Mesenchymal stem cell (in vitro differentiated cells and primary cell): ENCODE measurements around the gene ZSCAN25. TPM values are rescaled to one million over a fixed set of nuclear protein-coding genes. Genes with fewer than 3 reads are reported as not detected.
"Not testable (repeated sequence)": the region's sequence is repeated elsewhere in the genome, so short reads cannot be mapped to it uniquely, and the experiment has no call there.

Source experiments
- DNase-seq: peaks from one replicate; pipeline ENCODE4 v3.0.0-alpha.2; 2013
- H2AFZ ChIP-seq: one replicate; pipeline ENCODE4 v1.6.1; 2013; ENCODE audit warnings: low read depth, mild to moderate bottlenecking, control low read depth, inconsistent platforms, low read length, moderate library complexity
- H2AK5ac ChIP-seq: 2 replicates; pipeline ENCODE4 v1.6.1; 2013; ENCODE audit warnings: low read length, moderate library complexity, mild to moderate bottlenecking, inconsistent platforms; ENCODE audit not compliant: severe bottlenecking
- H2BK120ac ChIP-seq: one replicate; pipeline ENCODE4 v1.6.1; 2013; ENCODE audit warnings: low read depth, mild to moderate bottlenecking, inconsistent platforms, low read length, moderate library complexity
- H2BK12ac ChIP-seq, 2 experiments: one replicate each; pipeline ENCODE4 v1.6.1; 2013; ENCODE audit warnings: inconsistent platforms in 2 of 2, low read length in 2 of 2, mild to moderate bottlenecking in 2 of 2, moderate library complexity in 2 of 2, control low read depth in 1 of 2
- H2BK15ac ChIP-seq: one replicate; pipeline ENCODE4 v1.6.1; 2013; ENCODE audit warnings: mild to moderate bottlenecking, low read depth, inconsistent platforms; ENCODE audit not compliant: poor library complexity, severe bottlenecking
- H2BK5ac ChIP-seq: 2 replicates; pipeline ENCODE4 v1.6.1; 2013; ENCODE audit warnings: low read depth, mild to moderate bottlenecking, low read length, control low read depth, inconsistent platforms; ENCODE audit not compliant: poor library complexity, severe bottlenecking
- H3K14ac ChIP-seq, 2 experiments: one replicate each; pipeline ENCODE4 v1.6.1; 2013; ENCODE audit warnings: inconsistent platforms in 2 of 2, low read length in 2 of 2, control low read depth in 1 of 2, mild to moderate bottlenecking in 1 of 2, moderate library complexity in 1 of 2
- H3K18ac ChIP-seq, 2 experiments: one replicate each; pipeline ENCODE4 v1.6.1; 2013; ENCODE audit warnings: inconsistent platforms in 2 of 2, low read length in 2 of 2, control low read depth in 1 of 2, low read depth in 1 of 2, mild to moderate bottlenecking in 1 of 2
- H3K23ac ChIP-seq, 2 experiments: one replicate each; pipeline ENCODE4 v1.6.1; 2013; ENCODE audit warnings: inconsistent platforms in 2 of 2, low read length in 2 of 2, mild to moderate bottlenecking in 2 of 2, moderate library complexity in 2 of 2, control low read depth in 1 of 2
- H3K27ac ChIP-seq: 2 replicates; pipeline ENCODE4 v1.5.1; 2013; ENCODE audit warnings: mild to moderate bottlenecking, moderate library complexity, low read length, control low read depth, inconsistent platforms; ENCODE audit not compliant: poor library complexity, severe bottlenecking
- H3K27me3 ChIP-seq, 2 experiments: 2 replicates each; pipeline versions ENCODE4 v1.6.1 to v1.7.0; 2013; ENCODE audit warnings: low read length in 2 of 2, mild to moderate bottlenecking in 2 of 2, moderate library complexity in 2 of 2, control low read depth in 1 of 2, inconsistent platforms in 1 of 2; ENCODE audit not compliant: control insufficient read depth in 1 of 2, insufficient read depth in 1 of 2
- H3K36me3 ChIP-seq, 2 experiments: 2 replicates each; pipeline versions ENCODE4 v1.6.1 to v1.7.0; 2013; ENCODE audit warnings: low read length in 2 of 2, control low read depth in 1 of 2, inconsistent platforms in 1 of 2, low read depth in 1 of 2, mild to moderate bottlenecking in 1 of 2; ENCODE audit not compliant: insufficient read depth in 2 of 2, control insufficient read depth in 1 of 2
- H3K4ac ChIP-seq, 2 experiments: one replicate each; pipeline ENCODE4 v1.6.1; 2013; ENCODE audit warnings: inconsistent platforms in 2 of 2, low read length in 2 of 2, mild to moderate bottlenecking in 2 of 2, moderate library complexity in 2 of 2, control low read depth in 1 of 2, low read depth in 1 of 2
- H3K4me1 ChIP-seq: 2 replicates; pipeline ENCODE4 v1.6.1; 2013; ENCODE audit warnings: low read depth, low read length, control low read depth; ENCODE audit not compliant: control insufficient read depth, insufficient read depth
- H3K4me2 ChIP-seq: 2 replicates; pipeline ENCODE4 v1.6.1; 2013; ENCODE audit warnings: low read length, mild to moderate bottlenecking, inconsistent platforms; ENCODE audit not compliant: poor library complexity, severe bottlenecking
- H3K4me3 ChIP-seq, 2 experiments: 2 replicates each; pipeline versions ENCODE4 v1.5.1 to v1.7.0; 2013; ENCODE audit warnings: low read length in 2 of 2, mild to moderate bottlenecking in 2 of 2, control low read depth in 1 of 2, low read depth in 1 of 2; ENCODE audit not compliant: insufficient read depth in 1 of 2
- H3K79me1 ChIP-seq: replicated peaks from 2 replicates; pipeline ENCODE4 v1.6.1; 2013; ENCODE audit warnings: mild to moderate bottlenecking, control low read depth, low read length, inconsistent platforms; ENCODE audit not compliant: poor library complexity, severe bottlenecking
- H3K9ac ChIP-seq: 2 replicates; pipeline ENCODE4 v1.7.0; 2013; ENCODE audit warnings: mild to moderate bottlenecking, low read length, moderate library complexity
- H3K9me3 ChIP-seq: 2 replicates; pipeline ENCODE4 v1.7.0; 2013; ENCODE audit warnings: mild to moderate bottlenecking, low read length; ENCODE audit not compliant: control insufficient read depth
- H4K8ac ChIP-seq: one replicate; pipeline ENCODE4 v1.6.1; 2013; ENCODE audit warnings: inconsistent platforms, mild to moderate bottlenecking, low read length, moderate library complexity
- H4K91ac ChIP-seq: one replicate; pipeline ENCODE4 v1.6.1; 2013; ENCODE audit warnings: mild to moderate bottlenecking, low read length, inconsistent platforms
- WGBS: methylation state at CpG from one replicate; pipeline ENCODE4 v1.1.7; 2013; ENCODE audit warnings: mixed read lengths; 5-methylcytosine and 5-hydroxymethylcytosine counted together
- polyA plus RNA-seq, 2 experiments: library from polyadenylated mRNA; stranded (reverse); fragments of 200-250 nt; gene quantifications; one replicate each; pipeline ENCODE4 v1.2.3, GENCODE V29; 2013

ZSCAN25 gene
- 4.0 TPM for polyA plus RNA-seq (2013, experiment 1 of 2)
- polyA plus RNA-seq (2013, experiment 2 of 2): 3.9 TPM

DNA sequence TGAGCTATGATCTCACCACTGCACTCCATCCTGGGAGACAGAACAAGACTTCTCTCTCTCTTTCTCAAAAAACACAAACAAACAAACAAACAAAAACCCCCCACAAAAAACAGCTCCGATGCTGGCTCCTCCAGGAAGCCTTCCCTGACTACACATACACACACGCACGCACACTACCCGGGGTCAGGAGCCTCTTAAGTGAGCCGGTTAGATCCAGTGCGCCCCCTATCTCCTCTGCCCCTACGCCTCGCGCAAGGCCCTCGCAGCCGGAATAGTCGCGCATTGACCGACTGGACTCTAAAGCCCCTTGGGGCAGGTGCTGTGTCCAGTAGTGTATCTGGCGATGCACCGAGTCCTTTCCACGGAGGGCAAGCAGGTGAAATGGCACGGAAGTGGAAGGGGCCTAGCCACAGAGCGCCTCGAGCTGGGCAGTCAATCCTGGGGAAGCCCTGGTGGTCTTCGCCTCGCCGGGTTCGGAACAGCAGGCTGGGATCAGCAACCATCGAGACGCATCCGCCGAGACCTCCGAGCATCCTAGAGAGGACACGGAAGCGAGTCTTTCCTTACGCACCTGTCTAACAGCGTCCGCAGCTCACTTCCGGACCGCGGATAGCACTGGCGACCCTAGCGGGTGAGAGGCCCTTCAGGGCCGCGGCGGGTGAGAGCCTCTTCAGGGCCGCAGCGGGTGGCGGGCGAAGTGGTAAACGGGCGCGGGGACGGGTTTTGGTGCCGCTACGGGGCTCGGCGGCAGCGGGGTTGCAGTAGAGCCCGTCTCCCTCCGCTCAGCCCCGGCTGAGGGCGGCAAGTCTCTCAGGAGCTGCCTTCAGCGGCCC lies at the start of gene ZSCAN25:
ZSCAN25 (plus strand) TSS at position 588 of the 833 bp plus-strand sequence. CDS start 2,661 bp downstream, outside the sequence.
- Histone ChIP-seq H3K27ac (peak within 1 kb of the TSS; percentile 44), H3K9ac (peak within 1 kb of the TSS; percentile 89), H4K8ac (peak within 1 kb of the TSS; percentile 99), H3K23ac (peak within 1 kb of the TSS in 1 of 2 experiments; percentile 85), H3K4me2 (peak within 1 kb of the TSS; percentile 89), H3K9me3 (no peaks in the 10 kb centered on the region), H3K4ac (peak within 1 kb of the TSS; percentile 80 to 81), H4K91ac (peak within 1 kb of the TSS; percentile 96), H3K79me1 (peaks cover 30% of the 10 kb centered on the region), H3K4me1 (peaks cover 12% of the 10 kb centered on the region), H2AFZ (peak within 1 kb of the TSS; percentile 97), H2BK5ac (peak within 1 kb of the TSS; percentile 49), H3K18ac (peak within 1 kb of the TSS; percentile 96 to 97), H3K4me3 (peak within 1 kb of the TSS; percentile 89 to 91), H3K14ac (peak within 1 kb of the TSS in 1 of 2 experiments; percentile 75), H2BK15ac (no peak within 1 kb of the TSS), H2BK12ac (peak within 1 kb of the TSS in 1 of 2 experiments; percentile 45), H2AK5ac (no peak within 1 kb of the TSS), H2BK120ac (peak within 1 kb of the TSS; percentile 64), H3K36me3 (peaks cover 20 to 32% of the 10 kb centered on the region in 2 experiments), H3K27me3 (no peaks in the 10 kb centered on the region)
- under 1% methylated on average over 60 of the region's 60 CpGs for WGBS
- DNase-seq: peak; percentile 93

DNA sequence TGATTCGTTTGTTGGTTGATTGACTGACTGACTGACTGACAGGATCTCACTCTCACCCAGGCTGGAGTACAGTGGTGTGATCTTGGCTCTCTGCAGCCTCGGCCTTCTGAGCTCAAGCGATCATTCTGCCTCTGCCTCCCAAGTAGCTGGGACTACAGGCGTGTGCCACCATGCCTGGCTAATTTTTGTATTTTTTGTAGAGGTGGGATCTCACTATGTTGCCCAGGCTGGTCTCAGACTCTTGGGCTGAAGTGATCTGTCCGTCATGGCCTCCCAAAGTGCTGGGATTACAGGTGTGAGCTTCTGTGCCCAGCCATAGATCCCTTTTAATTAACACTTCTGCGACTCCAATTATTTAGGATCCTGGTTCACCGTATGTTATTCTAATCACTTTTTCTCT lies 48.0 kb upstream of the ZSCAN25 start:
- 100% methylated on average over 5 of the region's 7 CpGs for WGBS
- H3K18ac ChIP-seq: not testable (repeated sequence)

DNA sequence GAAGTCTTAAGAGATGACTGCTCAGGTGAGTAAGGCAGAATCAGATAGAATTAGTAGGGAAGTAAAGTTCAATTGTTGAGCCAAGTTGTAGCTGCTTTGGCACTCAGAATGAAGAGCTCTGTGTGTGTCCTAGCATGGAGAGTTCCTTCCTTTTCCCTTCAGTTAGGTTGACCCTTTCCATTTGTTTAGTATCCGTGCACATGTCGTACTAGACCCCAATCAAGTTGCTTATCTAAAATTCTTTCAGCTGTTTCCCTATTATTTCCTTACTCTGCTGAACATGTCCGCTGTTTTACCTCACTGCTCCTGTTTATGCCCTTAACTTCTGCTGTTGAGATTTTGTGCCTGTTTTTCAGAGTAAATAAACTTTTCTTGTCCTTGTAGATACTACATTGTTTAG lies 45.0 kb upstream of the ZSCAN25 start:
- H3K4ac ChIP-seq: no peak overlapping the region
- H3K4me1 ChIP-seq: no peaks in the 10 kb centered on the region
- no peak overlapping the region for H2AK5ac ChIP-seq
- no peak overlapping the region for H3K27ac ChIP-seq
- H3K9ac ChIP-seq: no peak overlapping the region
- no peaks in the 10 kb centered on the region for H3K9me3 ChIP-seq
- H4K8ac ChIP-seq: no peak overlapping the region
- no peak for DNase-seq
- H3K23ac ChIP-seq: no peak overlapping the region
- H3K27me3 ChIP-seq: no peaks in the 10 kb centered on the region
- no peak overlapping the region for H3K4me2 ChIP-seq
- no peak overlapping the region for H2BK5ac ChIP-seq
- no peak overlapping the region for H2BK12ac ChIP-seq
- WGBS: 96% methylated on average over 2 of the region's 3 CpGs
- H4K91ac ChIP-seq: no peak overlapping the region
- peaks cover 12 to 75% of the 10 kb centered on the region in 2 experiments for H3K36me3 ChIP-seq
- no peak overlapping the region for H2BK120ac ChIP-seq
- no peak overlapping the region for H3K14ac ChIP-seq
- H3K79me1 ChIP-seq: peaks cover 12% of the 10 kb centered on the region
- H2BK15ac ChIP-seq: no peak overlapping the region
- no peak overlapping the region for H3K4me3 ChIP-seq
- no peak overlapping the region for H3K18ac ChIP-seq
- no peak overlapping the region for H2AFZ ChIP-seq

More for the DNA sequence above, 48.0 kb upstream of the ZSCAN25 start:
- not testable (repeated sequence) for H3K4me1 ChIP-seq, H3K9ac ChIP-seq, H3K27ac ChIP-seq, H4K91ac ChIP-seq, H3K4me2 ChIP-seq, H2BK12ac ChIP-seq, H3K4me3 ChIP-seq, H2BK120ac ChIP-seq, DNase-seq, H2BK5ac ChIP-seq, H3K9me3 ChIP-seq, H3K4ac ChIP-seq, H3K14ac ChIP-seq, H2AFZ ChIP-seq, H4K8ac ChIP-seq, H2BK15ac ChIP-seq, H3K27me3 ChIP-seq, H2AK5ac ChIP-seq, H3K23ac ChIP-seq
- Histone ChIP-seq H3K36me3 (peaks cover 14 to 89% of the 10 kb centered on the region in 2 experiments), H3K79me1 (peaks cover 13% of the 10 kb centered on the region)

DNA sequence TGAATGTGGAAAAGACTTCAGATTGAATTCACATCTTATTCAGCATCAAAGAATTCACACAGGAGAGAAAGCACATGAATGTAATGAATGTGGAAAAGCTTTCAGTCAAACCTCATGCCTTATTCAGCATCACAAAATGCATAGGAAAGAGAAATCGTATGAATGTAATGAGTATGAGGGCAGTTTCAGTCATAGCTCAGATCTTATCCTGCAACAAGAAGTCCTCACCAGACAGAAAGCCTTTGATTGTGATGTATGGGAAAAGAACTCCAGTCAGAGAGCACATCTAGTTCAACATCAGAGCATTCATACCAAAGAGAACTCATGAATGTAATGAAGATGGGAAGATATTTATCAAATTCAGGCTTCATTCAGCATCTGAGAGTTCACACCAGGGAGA lies 43.5 kb upstream of the ZSCAN25 start:
- Histone ChIP-seq H3K18ac (no peak overlapping the region), H2AFZ (no peak overlapping the region), H3K27me3 (no peaks in the 10 kb centered on the region), H3K4me1 (no peaks in the 10 kb centered on the region), H3K4ac (no peak overlapping the region), H2BK5ac (no peak overlapping the region), H2BK120ac (no peak overlapping the region), H3K9me3 (no peaks in the 10 kb centered on the region), H3K9ac (no peak overlapping the region), H4K8ac (no peak overlapping the region), H4K91ac (no peak overlapping the region), H3K27ac (no peak overlapping the region), H3K14ac (no peak overlapping the region), H2AK5ac (no peak overlapping the region), H2BK15ac (no peak overlapping the region), H3K79me1 (peaks cover 13% of the 10 kb centered on the region), H3K4me3 (no peak overlapping the region), H3K36me3 (peaks cover 9 to 71% of the 10 kb centered on the region in 2 experiments), H2BK12ac (no peak overlapping the region), H3K4me2 (no peak overlapping the region), H3K23ac (no peak overlapping the region)
- DNase-seq: no peak
- whole genome bisulfite sequencing: no CpG with 5 or more reads among the region's 1 CpG
